Measurements from ENCODE around the gene SCN4B.

Gene SCN4B

DNA sequence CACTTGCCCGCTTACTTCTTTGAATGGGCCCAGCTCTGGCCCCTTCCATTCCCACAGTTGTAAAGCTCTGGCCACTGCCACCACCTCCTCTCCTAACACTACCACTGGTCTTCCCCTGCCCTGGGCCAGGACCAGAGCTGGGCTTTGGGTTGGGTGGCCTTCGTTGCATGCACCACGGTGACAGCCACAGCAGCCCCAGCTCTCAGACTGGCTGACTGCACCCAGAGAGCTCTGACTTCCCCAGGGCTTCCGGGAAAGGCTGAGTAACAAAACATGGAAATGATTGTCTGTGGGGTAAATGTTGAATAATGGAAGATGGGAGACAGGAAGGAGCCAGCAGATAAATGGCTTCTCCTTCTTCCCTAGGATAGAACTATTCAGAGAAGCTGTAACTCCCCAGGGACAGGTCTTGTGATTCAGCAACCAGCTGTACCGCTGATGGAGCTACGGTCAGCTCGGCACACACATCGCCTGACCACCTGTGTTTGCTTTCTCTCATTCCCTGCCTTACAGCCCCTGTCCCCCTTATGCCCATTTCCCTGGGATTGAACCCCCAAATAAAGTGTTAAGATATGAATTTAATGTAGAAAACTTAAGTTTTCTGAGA is 27.6 kb downstream of the SCN4B start:
- no peaks in the 10 kb centered on the region for H3K27me3 Mint-ChIP-seq
- no peaks in the 10 kb centered on the region for H3K36me3 Mint-ChIP-seq (ENCODE audit: low read depth)
- intact Hi-C loops (cut with micrococcal nuclease) = no loop called here
- no peaks in the 10 kb centered on the region for H3K9me3 Mint-ChIP-seq
- no peak overlapping the region for H3K4me3 Mint-ChIP-seq
- H3K4me1 Mint-ChIP-seq (ENCODE audit: low read depth) = peaks cover 30% of the 10 kb centered on the region
- no peak overlapping the region for H3K27ac Mint-ChIP-seq

DNA sequence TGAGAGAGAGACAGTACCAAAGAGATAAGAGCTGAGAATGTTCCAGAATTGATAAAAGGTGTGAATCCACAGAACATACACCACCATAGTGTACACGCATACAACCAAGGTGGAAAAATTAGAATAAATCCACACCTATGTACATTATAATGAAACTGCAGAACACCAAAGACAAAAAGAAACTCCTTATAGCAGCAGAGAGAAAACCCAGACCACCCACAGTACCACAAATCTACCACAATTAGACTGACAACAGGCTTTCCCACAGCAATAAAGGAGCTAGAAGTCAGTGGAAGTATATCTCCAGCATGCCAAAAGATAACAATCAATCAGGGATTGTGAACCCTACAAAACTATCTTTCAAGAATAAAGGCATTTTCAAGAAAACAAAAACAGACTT is 31.8 kb downstream of the SCN4B start:
- no peaks in the 10 kb centered on the region for H3K36me3 Mint-ChIP-seq (ENCODE audit: low read depth)
- peaks cover 10% of the 10 kb centered on the region for H3K27me3 Mint-ChIP-seq
- H3K4me3 Mint-ChIP-seq = no peak overlapping the region
- H3K9me3 Mint-ChIP-seq = no peaks in the 10 kb centered on the region
- no peak overlapping the region for H3K27ac Mint-ChIP-seq
- peaks cover 11% of the 10 kb centered on the region for H3K4me1 Mint-ChIP-seq (ENCODE audit: low read depth)
- intact Hi-C loops (cut with micrococcal nuclease) = no loop called here

DNA sequence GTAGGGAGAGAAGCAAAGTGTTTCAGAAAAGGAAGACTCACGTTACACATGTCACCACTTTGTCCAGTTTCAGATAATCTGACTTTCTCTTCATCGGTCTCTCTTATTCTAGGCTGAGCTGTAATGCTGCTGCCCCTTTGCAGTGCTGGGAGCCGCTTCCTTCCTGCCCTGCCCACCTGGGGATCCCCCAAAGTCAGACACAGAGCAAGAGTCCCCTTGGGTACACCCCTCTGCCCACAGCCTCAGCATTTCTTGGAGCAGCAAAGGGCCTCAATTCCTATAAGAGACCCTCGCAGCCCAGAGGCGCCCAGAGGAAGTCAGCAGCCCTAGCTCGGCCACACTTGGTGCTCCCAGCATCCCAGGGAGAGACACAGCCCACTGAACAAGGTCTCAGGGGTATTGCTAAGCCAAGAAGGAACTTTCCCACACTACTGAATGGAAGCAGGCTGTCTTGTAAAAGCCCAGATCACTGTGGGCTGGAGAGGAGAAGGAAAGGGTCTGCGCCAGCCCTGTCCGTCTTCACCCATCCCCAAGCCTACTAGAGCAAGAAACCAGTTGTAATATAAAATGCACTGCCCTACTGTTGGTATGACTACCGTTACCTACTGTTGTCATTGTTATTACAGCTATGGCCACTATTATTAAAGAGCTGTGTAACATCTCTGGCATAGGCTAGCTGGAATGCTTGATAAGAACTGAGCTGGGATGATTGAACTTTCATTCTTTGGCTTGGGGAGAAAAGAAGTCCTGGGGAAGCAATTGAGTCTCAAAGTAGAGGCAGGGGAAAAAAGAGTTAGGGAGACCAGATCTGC is 34.6 kb downstream of the SCN4B start:
- Mint-ChIP-seq H3K27ac (no peak overlapping the region), H3K4me1 (ENCODE audit: low read depth) (peaks cover 16% of the 10 kb centered on the region), H3K4me3 (no peak overlapping the region), H3K27me3 (peaks cover 10% of the 10 kb centered on the region), H3K36me3 (ENCODE audit: low read depth) (no peaks in the 10 kb centered on the region), H3K9me3 (no peaks in the 10 kb centered on the region)
- intact Hi-C loops (cut with micrococcal nuclease) = no loop called here

DNA sequence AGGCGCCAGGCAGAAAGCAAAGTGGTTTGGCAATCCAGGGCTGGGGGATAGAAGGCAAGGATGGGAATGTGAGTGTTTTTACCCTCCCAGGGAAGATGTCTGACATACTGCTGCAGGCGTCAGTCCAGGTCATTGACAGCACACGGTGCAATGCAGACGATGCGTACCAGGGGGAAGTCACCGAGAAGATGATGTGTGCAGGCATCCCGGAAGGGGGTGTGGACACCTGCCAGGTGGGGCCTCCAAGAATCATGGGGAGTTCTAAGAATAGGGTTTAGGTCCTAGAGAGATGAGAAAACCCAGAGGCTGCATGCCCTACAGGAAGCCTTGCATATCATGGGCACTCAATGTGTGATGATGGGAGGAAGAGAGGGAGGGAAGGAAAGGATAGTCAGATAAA is 37.6 kb downstream of the SCN4B start:
- H3K4me3 Mint-ChIP-seq = no peak overlapping the region
- intact Hi-C loops (cut with micrococcal nuclease) = no loop called here
- H3K27me3 Mint-ChIP-seq = peaks cover 14% of the 10 kb centered on the region
- no peak overlapping the region for H3K27ac Mint-ChIP-seq
- peaks cover 9% of the 10 kb centered on the region for H3K4me1 Mint-ChIP-seq (ENCODE audit: low read depth)
- no peaks in the 10 kb centered on the region for H3K9me3 Mint-ChIP-seq
- H3K36me3 Mint-ChIP-seq (ENCODE audit: low read depth) = no peaks in the 10 kb centered on the region

DNA sequence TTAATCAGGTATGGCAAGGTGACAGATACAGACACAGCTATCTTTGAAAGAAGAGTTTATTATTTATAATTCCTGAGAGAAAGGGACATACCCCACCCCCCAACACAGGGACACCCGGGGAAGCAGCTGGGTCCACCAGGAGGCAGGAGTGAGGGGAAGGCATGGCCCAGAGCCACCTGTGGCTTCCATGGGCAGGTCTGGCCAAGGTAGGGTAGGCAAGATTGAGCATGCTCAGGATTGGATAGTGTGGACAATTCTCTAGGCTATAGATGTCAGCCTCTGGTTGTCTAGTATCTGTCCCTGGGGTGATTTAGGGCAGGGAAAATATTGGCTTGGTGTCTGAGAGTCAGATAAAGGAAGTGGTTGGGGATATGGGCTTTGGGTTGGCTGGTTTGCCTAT is 38.4 kb downstream of the SCN4B start:
- no peaks in the 10 kb centered on the region for H3K9me3 Mint-ChIP-seq
- H3K4me1 Mint-ChIP-seq (ENCODE audit: low read depth) = peaks cover 5% of the 10 kb centered on the region
- intact Hi-C loops (cut with micrococcal nuclease) = no loop called here

DNA sequence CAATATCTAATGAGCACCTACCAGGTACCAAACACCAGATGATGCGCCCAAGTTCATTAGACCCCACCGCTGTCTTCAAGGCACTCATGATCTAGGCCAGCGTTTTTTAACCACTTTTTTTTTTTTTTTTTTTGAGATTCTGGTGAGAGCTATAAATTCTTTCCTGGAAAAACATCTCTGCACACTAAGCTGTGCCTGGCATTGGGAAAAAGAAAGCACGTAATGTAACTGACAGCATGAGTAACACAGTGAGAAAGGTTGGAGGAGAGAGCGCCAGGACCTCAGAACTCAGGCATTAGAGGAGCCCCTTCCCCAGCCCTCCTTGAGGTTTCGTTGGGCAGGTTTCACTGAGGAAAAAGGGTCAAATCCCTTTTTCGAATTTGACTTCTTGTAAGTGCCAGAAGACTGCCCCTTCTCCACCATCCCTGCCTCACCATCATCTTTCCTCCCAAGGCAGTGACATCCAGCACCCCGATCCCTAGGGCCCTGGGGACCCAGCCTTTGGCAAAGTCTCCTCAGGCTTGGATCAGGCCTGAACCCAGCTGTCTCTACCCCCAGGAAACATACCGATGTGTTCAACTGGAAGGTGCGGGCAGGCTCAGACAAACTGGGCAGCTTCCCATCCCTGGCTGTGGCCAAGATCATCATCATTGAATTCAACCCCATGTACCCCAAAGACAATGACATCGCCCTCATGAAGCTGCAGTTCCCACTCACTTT is 39.8 kb downstream of the SCN4B start:
- Mint-ChIP-seq H3K9me3 (no peaks in the 10 kb centered on the region), H3K4me1 (ENCODE audit: low read depth) (peaks cover 5% of the 10 kb centered on the region), H3K27ac (no peak overlapping the region), H3K4me3 (no peak overlapping the region), H3K36me3 (ENCODE audit: low read depth) (no peaks in the 10 kb centered on the region), H3K27me3 (peaks cover 11% of the 10 kb centered on the region)
- intact Hi-C loops (cut with micrococcal nuclease) = no loop called here

More for the DNA sequence above, 38.4 kb downstream of the SCN4B start:
- Mint-ChIP-seq H3K27me3 (peaks cover 14% of the 10 kb centered on the region), H3K36me3 (ENCODE audit: low read depth) (no peaks in the 10 kb centered on the region), H3K4me3 (no peak overlapping the region), H3K27ac (peak overlapping the region; percentile 6)

DNA sequence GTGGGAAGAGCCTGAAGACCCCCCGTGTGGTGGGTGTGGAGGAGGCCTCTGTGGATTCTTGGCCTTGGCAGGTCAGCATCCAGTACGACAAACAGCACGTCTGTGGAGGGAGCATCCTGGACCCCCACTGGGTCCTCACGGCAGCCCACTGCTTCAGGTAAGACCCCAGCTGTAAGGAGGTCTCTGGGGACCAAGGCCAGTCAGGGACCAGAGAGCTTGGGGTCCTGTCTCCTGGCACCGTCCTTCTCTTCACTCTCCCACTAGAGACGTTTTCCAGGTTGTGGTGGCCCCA is 40.9 kb downstream of the SCN4B start:
- Mint-ChIP-seq H3K4me1 (ENCODE audit: low read depth) (peaks cover 5% of the 10 kb centered on the region), H3K36me3 (ENCODE audit: low read depth) (no peaks in the 10 kb centered on the region), H3K27ac (no peak overlapping the region), H3K4me3 (no peak overlapping the region), H3K9me3 (no peaks in the 10 kb centered on the region), H3K27me3 (peaks cover 7% of the 10 kb centered on the region)
- intact Hi-C loops (cut with micrococcal nuclease) = no loop called here

DNA sequence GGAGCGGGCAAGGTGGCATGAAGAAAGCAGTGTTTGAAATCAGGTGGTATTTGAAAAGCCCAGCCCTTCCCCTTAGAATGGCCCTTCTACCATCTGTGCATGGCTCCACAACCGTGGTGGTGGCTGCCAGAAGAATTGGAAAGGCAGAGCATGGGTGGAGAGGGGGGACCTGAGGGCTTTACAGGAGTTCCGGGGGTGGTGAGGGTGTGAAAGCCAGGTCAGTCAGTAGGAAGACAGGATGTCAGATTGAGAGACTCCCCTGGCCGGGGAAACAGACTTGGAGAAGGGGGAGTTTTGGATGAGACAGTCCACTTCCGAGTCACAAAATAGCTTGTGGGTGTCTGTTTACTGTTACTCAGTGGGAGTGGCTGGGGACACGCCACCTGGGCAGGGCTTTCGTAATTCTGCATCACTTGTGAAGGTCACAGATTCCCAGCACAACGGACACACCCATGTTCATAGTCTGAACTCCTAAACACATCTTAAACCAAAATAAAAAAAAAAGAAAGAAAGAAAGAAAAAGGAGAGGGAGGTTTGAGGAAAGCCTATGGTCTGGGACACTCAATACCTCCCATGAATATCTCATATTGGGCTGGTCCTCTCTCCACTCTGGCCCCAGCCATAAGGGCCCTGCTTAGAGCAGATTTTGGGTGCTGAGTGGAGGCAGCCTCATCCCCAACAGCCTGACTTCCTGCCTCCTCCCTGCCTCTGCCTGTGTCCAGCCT is 41.4 kb downstream of the SCN4B start:
- Mint-ChIP-seq H3K4me3 (no peak overlapping the region), H3K4me1 (ENCODE audit: low read depth) (peaks cover 5% of the 10 kb centered on the region), H3K36me3 (ENCODE audit: low read depth) (no peaks in the 10 kb centered on the region), H3K27ac (no peak overlapping the region), H3K27me3 (peaks cover 7% of the 10 kb centered on the region), H3K9me3 (no peaks in the 10 kb centered on the region)
- intact Hi-C loops (cut with micrococcal nuclease) = no loop called here

DNA sequence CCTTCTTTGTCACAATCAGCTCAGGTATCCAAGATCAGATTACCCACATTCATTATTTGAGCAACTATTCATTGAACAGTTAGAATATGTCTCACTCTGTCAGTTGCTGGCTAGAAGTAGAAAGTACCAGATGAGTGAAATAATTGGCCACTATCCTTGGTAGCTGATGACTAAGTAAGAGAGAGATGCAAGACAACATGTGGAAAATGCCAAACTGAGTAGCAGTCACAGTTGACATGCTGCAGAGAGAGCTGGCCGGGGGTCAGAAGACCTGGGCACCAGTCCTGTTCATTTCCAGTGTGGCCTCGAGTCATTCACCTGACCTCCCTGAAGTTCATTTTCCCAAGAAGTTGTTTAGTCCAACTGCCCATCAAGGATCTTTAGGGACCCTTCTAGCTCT is 43.4 kb downstream of the SCN4B start:
- Mint-ChIP-seq H3K27me3 (peaks cover 7% of the 10 kb centered on the region), H3K27ac (no peak overlapping the region), H3K9me3 (no peaks in the 10 kb centered on the region), H3K4me3 (no peak overlapping the region), H3K36me3 (ENCODE audit: low read depth) (no peaks in the 10 kb centered on the region), H3K4me1 (ENCODE audit: low read depth) (peaks cover 2% of the 10 kb centered on the region)
- intact Hi-C loops (cut with micrococcal nuclease) = no loop called here

DNA sequence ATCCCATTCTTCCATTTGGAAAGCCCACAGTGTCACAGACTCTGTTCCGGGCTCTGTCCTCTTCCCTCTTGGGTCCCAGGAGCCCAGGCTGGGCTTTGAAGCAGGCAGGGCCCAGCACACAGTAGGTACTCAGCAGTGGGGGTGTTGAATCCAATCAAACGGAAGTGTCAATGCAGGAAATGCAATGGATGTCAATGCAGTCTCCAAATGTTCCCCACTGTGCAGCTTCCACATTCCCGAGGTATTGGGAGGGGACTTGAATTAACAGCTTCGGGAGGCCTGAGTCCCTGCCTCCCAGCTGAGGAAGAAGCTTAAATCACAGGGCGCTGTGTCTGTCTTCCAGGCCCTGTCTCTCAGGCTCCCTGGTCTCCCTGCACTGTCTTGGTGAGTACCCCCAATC is 44.1 kb downstream of the SCN4B start:
- H3K9me3 Mint-ChIP-seq = no peaks in the 10 kb centered on the region
- H3K36me3 Mint-ChIP-seq (ENCODE audit: low read depth) = no peaks in the 10 kb centered on the region
- H3K27ac Mint-ChIP-seq = no peak overlapping the region
- peaks cover 7% of the 10 kb centered on the region for H3K27me3 Mint-ChIP-seq
- no peaks in the 10 kb centered on the region for H3K4me1 Mint-ChIP-seq (ENCODE audit: low read depth)
- intact Hi-C loops (cut with micrococcal nuclease) = no loop called here
- no peak overlapping the region for H3K4me3 Mint-ChIP-seq

DNA sequence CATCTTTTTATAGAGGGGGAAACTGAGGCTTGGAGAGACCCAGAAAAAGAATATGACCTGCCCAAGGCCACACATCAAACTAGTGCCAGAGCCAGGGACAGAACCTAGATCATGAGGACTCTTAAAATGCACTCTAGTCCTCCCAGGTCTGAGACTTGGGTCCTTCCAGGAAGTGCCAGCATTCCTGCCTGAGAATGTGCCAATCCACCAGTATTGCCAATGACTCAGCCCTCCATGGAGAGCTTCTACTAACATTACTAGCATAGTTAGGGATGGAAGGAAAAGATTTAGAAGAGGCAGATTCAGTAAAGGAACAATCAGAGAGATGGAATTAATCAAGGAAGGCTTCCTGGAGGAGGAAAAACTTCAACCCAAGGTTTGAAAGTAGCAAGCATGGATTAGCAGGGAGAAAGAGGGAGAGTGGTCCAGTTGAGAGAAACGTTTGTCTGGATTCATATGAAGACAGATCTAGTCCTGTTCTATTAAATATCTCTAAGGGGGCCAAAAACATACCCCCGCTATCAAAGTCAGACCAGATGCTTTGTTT is 45.8 kb downstream of the SCN4B start:
- Mint-ChIP-seq H3K27me3 (peaks cover 10% of the 10 kb centered on the region), H3K9me3 (no peaks in the 10 kb centered on the region)
- intact Hi-C loops (cut with micrococcal nuclease) = no loop called here

DNA sequence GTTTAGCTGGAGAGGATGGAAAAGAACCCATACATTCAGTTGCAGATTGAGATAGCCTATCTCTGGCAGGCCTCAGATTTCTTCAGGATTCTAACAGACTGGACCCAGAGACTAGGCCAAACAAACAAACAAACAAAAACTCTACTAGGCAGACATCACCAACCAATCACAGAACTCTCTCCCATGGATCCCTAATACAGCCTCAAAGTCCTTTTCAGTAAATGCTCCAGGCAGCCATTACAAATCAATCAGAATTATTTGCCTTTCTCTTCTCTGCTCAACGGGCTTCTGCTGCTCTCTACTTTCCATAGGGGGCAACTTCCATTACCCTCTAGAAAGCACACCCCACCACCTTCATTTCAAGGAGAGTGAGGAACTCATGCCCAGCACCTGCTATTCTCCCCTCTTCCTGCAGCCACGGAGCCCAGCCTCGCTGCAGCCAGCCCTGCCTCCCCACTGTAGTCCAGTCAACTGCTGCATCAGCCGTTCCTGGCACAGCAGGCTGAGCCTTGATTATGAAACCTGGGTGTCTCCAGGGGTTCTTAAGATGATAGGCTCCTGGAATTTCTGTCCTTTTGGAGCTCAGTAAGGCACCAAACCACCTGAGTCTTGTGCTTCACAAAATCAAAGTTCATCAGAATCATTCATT is 46.8 kb downstream of the SCN4B start:
- H3K4me3 Mint-ChIP-seq = no peak overlapping the region

More for the DNA sequence above, 45.8 kb downstream of the SCN4B start:
- H3K36me3 Mint-ChIP-seq (ENCODE audit: low read depth) = no peaks in the 10 kb centered on the region
- no peak overlapping the region for H3K4me3 Mint-ChIP-seq
- H3K27ac Mint-ChIP-seq = no peak overlapping the region
- peaks cover 5% of the 10 kb centered on the region for H3K4me1 Mint-ChIP-seq (ENCODE audit: low read depth)

DNA sequence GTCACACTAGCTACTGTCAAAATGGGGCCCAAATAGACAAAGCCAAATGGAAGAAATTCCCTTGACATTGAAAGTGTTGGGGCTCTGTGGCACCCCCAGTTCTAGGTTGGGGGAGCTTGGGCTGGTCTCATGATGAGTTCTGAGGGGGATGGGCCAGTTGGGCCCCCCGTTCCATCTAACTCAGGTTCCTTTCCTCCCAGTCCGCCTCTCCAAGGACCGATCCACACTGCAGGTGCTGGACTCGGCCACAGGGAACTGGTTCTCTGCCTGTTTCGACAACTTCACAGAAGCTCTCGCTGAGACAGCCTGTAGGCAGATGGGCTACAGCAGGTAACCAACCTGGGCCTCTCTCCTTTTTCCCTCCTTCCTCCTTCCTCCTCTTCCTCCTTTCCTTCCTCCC is 48.1 kb downstream of the SCN4B start:
- Mint-ChIP-seq H3K4me1 (ENCODE audit: low read depth) (peaks cover 5% of the 10 kb centered on the region), H3K9me3 (no peaks in the 10 kb centered on the region), H3K27ac (no peak overlapping the region), H3K4me3 (no peak overlapping the region), H3K36me3 (ENCODE audit: low read depth) (no peaks in the 10 kb centered on the region), H3K27me3 (peaks cover 6% of the 10 kb centered on the region)
- intact Hi-C loops (cut with micrococcal nuclease) = no loop called here

More for the DNA sequence above, 46.8 kb downstream of the SCN4B start:
- Mint-ChIP-seq H3K4me1 (ENCODE audit: low read depth) (peaks cover 5% of the 10 kb centered on the region), H3K9me3 (no peaks in the 10 kb centered on the region), H3K27me3 (peaks cover 6% of the 10 kb centered on the region), H3K36me3 (ENCODE audit: low read depth) (no peaks in the 10 kb centered on the region), H3K27ac (no peak overlapping the region)
- intact Hi-C loops (cut with micrococcal nuclease) = no loop called here
